Epithelial cell of esophagus (primary cell): Measurements from ENCODE around the gene GTF2H2.
"Not testable (repeated sequence)": the region's sequence is repeated elsewhere in the genome, so short reads cannot be mapped to it uniquely, and the experiment has no call there.

Experiments
- DNase-seq: peaks from one replicate; pipeline ENCODE4 v3.0.0; 2010; ENCODE audit warnings: low read depth
- H3K4me3 ChIP-seq: 2 replicates; pipeline ENCODE4 v1.5.1; 2011; ENCODE audit warnings: mild to moderate bottlenecking, low read length, control low read depth

The GTF2H2 gene

DNA sequence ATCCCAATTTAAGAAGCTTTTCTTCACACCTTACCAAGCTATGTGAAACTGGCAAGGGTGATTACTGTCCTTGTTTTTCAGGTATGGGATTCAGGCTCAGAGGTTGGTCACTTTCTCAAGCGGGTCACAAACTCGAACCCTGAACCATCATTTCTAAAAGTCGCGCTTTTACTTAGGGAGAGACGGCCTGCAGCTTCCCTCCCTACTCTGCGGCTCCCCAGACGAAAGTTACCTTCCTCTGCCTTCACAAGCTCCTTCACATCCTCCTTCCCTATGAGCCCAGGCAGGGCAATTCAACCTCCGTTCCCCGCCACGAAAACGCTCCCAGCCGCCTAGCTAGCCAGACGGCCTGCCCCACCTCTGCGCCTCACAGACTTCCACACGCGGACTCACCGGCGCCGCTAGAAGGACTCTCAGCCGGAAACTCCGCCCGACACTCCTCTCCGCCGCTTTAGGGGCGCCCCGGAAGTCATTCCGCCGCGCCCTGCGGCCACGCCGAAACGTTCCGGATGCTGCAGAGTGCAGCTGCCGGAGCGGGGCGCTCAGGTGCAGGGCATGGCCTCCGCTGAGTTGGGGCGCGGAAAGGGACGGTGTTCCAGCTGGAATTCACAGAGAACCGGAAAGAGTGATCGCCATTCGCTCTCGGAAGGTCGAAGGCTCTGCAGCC is at the start of gene GTF2H2:
Gene GTF2H2, minus strand, starts transcription at position 415 of the 667 bp plus-strand sequence. CDS start 4,913 bp downstream, outside the sequence.
- not testable (repeated sequence) for H3K4me3 ChIP-seq, DNase-seq

DNA sequence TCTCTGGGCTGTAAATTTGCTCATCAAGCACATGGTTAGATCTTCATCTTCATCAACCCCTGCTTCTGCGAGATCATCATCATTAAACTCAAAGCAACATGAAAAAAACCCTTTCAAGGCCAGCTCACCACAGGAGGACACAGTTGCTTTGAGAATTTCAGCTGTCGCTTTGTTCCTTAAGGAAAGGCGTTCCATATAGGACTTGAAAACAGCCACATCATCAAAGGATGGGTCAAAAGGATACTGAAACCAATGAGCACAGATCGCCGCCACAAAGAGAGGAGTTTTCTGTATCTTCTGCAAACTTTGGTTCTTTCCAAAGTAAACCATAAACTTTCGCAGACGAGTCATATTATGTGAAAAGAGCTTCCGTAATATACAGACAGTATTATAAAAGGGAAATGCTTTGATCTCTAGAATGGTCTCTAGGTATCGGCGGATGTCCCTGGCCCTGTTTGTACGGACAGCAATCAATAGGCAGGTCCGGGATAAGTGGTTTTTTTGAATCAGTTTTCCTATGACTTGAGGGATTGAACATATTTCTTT is 42.3 kb upstream of the GTF2H2 start:
- DNase-seq, H3K4me3 ChIP-seq: not testable (repeated sequence)

DNA sequence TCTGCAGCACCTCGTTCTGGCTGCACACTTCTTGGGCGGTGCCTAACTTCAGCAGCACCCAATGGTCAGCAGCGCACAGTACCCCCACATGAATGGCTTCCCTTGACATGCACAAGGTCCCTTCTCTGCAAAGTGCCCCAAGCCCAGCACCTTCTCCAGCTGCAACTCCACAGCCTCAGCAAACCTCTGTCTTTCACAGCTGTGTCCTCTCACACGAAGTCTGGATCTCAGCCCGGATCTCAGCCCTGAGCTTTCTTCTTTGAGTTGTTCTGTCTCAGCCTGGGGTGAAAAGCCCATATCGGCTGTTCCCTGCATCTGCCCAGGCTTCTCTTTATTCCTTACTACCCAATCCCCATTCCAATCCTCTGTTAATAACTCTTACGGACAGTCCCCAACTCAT is 32.5 kb upstream of the GTF2H2 start:
- H3K4me3 ChIP-seq, DNase-seq: not testable (repeated sequence)

DNA sequence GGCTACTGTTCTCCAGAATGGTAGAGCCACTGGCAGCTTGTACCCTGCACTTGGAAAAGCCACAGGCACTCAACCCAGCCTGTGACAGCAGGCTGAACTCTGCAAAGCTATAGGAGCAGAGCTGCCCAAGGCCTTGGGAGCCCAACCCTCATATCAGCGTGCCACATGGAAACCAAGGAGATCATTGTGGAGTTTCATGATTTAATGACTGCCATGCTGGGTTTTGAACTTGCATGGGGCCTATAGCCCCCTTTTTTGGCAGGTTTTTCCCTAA is 30.4 kb upstream of the GTF2H2 start:
- H3K4me3 ChIP-seq, DNase-seq: not testable (repeated sequence)

DNA sequence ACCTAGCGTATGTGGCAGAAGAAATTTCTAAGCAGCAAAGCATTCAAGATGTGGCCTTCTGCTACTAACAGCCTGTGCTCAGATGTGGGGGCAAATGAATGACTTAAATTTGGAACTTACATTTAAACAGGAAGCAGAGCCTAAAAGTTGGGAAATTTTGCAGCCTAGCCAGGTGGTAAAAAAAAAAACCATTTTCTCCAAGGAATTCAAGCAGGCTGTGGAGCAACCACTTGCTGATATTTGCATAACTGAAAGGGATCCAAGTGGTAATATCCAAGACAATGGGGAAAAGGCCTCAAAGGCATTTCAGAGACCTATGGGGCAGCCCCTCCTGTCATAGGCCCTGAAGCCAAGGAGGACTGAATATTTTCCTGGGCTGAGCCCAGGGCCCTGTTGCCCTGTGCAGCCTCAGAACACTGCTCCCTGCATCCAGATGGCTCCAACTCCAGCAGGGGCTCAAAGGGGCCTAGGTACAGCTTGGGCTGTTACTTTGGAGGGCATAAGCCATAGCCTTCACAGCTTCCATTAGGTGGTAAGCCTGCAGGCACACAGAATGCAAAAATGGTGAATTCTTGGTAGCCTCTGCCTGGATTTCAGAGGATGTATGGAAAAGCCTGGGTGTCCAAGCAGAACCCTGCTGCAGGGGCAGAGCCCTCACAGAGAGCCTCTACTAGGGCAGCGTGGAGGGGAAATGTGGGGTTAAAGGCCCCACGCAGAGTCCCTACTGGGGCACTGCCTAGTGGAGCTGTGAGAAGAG is 29.9 kb upstream of the GTF2H2 start:
- DNase-seq, H3K4me3 ChIP-seq: not testable (repeated sequence)

DNA sequence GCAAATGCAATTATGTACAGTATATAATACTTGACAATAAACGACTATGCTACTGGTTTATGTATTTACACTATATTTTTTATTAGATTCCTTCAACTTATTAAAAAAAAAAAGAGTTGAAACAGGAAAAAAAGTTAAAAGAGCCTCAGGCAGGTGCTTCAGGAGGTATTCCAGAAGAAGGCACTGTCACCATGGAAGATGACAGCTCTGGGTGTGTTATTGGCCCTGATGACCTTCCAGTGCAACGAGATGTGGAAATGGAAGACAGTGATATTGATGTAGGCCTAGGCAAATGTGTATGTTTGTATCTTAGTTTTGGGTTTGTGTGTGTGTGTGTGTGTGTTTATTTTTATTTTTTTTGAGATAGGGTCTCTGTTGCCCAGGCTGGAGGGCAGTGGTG is 22.3 kb upstream of the GTF2H2 start:
- not testable (repeated sequence) for DNase-seq, H3K4me3 ChIP-seq

DNA sequence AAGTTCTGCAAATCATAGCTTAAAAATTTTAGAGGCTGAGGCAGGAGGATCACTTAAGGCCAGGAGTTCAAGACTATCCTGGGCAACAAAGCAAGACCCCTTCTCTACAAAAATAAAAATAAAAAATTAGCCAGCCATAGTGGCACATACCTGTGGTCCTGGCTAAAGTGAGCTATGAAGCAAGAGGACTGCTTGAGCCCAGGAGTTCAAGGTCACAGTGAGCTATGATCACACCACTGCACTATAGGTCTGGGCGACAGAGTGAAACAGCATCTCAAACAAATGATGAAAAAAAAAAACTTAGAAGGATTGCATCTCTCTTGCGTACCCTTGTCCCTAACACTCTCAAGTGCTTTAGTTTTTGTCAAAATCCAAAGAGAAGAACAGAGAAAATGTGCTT is 21.3 kb upstream of the GTF2H2 start:
- DNase-seq, H3K4me3 ChIP-seq: not testable (repeated sequence)

DNA sequence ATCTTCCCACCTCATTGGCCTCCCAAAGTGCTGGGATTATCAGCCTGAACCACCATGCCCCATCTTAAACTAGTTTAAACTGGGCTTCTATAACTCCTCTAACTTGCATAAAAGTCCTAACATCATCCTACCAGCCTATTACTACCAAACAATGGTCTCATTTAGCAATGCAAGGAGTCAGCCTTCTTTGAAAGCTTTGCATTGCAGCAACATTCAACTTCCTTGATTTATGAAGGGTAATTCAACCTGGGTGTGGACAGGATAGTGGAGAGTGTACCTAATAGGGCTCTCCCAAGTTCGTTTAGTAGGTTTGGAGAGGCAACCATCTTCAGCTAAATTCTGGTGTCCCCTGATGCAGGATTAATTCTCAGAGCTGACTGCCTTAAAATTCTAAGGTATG is 18.7 kb upstream of the GTF2H2 start:
- not testable (repeated sequence) for H3K4me3 ChIP-seq, DNase-seq

DNA sequence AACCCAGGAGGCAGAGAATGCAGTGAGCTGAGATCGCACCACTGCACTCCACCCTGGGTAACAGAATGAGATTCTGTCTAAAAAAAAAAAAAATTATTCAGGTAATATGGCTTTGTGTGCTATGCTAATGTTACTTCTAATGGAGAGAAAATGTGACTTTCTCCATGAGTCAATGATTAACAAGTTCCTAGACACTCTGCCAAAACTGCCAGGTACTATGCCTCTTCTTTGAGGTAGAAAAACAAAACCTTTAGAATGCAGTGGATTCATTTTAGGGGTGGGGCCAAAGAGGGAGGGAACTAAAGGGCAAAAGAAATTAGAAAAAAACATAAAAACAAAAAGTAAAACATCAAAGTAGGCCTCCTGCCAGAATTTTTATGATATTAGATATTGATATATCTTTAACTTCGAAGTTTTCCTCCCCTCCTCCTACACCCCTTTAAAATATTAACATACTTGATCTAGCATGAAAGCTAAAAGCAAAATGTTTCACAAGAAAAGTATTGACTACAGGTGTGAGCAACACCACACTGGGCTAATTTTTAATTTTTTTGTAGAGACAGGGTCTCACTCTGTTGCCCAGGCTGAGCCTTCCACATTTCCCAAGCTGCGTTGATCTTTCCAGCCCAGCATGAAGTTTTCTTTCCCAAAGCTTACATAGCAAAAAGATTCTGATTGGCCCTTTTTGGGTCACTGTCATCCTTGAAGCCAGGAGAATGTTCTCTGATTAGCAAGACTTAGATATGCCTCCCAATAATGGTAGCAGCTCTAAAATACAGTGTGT is 17.0 kb upstream of the GTF2H2 start:
- DNase-seq, H3K4me3 ChIP-seq: not testable (repeated sequence)

DNA sequence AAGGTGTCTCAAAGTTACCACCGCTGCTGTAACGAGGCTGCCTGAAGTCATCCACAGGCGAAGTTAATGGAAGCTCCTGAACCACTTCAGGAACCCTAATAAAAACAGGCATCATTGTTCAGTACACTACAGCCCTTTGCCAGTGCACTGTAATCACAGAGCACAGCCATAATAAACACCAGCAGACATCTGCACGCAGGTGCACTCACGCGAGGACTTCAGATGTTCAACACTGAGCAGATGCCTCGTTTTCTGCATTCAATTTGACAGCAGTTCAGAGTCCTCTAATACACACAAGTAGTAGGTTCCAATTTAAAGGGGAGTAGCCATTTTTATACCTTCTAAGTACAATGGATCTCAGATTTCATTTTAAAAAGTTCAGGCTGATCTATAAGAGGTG is 15.4 kb upstream of the GTF2H2 start:
- not testable (repeated sequence) for H3K4me3 ChIP-seq, DNase-seq

DNA sequence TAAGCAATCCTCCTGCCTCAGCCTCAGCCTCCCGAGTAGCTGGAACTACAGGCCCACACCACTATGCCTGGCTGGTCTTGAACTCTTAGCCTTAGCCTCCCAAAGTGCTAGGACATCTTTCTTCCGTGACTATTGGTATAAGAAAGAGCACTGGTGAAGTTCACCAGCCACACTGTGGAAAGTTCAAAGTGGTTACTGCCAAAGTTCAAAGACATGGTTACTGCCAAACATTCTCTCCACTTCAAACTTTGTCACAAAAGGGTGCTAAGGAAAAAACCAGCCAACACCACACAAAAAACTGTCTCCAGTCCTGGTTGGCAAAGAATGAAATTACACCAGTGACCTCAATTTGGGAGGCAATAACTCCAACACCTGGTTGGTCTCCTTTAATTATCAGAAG is 14.9 kb upstream of the GTF2H2 start:
- DNase-seq, H3K4me3 ChIP-seq: not testable (repeated sequence)

DNA sequence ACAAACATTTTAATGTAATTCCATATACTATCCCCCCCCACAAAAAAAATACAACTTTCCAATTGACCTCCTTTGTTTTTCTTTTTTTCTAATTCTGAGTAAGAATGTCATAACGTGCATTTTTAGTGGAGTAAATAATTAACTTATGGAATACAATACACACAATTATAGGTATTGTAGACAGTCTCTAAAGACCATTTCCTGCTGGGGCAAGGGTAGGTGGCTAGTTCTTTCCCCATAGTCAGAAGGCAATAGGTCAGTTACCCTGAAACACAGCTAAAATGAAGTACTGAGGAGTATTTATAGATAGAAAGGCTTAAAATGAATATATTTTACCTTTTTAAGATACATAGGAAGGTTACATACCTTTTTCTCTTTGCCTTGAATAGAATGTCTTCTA is 6.2 kb downstream of the GTF2H2 start:
- not testable (repeated sequence) for H3K4me3 ChIP-seq, DNase-seq

DNA sequence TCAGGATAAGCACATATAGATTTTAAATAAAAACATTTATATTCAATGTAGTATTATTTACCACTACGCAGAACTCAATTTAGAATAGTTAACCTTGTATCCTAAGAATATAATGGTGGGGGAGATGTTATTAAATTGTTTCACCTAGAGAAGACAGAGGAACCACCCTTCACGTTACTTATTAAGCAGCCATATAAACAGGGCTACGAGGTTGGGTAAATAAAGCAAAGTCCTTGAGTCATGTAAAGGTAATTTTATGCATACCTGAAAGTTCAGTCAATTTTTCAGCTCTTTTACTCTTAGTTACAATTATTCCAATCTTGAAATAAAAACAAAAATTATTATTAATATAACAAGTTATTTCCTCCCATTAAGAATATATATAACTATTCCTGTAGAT is 8.1 kb downstream of the GTF2H2 start:
- DNase-seq, H3K4me3 ChIP-seq: not testable (repeated sequence)

DNA sequence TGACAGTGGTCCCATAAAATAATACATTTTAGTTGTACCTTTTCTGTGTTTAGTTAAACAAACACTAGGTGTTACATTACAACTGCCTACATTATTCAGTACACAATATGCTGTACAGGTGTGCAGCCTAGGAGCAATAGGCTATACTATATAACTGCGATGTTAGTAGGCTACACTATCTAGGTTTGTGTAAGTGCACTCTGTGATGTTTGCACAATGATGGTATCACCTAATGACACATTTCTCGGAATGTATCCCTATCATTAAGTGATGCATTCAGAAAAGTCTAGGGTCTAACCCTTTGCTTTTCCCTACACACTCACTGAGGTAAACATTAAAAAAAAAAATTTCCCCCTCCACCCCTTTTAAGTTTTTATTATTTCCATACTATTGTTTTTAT is 22.7 kb downstream of the GTF2H2 start:
- DNase-seq, H3K4me3 ChIP-seq: not testable (repeated sequence)

DNA sequence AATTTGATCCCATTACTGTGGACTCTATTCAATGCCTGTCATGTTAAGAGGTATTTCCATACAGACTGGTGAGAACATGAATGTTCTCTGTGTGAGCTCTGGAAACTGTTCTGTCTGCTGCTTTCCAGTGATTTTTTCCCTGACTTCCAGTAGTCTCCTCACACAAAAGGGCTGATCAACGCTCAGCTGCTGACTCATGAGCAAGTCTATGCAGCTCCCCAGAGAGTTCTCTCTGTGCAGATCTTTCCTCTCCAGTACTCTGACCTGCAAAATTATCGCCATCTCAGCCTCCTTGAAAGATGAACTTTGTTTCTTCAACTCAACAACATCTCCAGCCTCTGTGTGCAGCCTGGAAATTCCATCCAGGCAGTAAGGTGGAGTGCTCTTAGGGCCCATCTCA is 23.3 kb downstream of the GTF2H2 start:
- not testable (repeated sequence) for DNase-seq, H3K4me3 ChIP-seq

DNA sequence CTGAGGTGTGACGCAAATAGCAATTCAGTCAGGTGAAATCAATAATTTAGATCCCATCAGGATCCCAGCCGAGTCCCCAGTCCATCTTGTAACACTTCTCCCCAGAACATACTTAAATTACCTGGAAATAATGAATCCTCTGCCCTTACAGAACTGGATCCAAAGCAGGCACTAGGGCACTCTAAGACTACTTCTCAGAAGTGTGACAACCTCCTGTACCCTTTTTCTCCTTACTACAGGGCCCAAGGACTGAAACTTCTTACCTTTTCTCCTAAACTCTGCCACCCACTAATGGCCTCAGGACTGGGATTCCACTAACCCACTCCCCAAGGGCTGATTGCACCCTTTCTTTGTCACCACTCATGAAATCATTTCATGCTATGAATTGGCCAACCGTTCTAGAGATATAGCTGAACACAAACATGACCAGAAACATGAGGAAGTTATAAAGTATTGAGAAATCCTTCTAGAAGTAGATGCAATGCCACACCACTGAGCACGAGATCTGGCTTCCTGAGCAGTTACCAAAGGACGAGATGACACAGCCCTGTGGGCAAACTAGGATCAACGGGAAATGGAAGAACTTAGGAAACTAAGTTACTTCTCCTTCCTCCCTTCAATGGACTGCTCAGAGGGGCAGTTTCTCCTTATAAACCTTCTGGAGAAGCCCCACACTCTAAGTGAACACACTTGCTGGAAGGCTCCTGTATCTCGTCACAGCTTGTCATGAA is 36.3 kb downstream of the GTF2H2 start:
- H3K4me3 ChIP-seq, DNase-seq: not testable (repeated sequence)

DNA sequence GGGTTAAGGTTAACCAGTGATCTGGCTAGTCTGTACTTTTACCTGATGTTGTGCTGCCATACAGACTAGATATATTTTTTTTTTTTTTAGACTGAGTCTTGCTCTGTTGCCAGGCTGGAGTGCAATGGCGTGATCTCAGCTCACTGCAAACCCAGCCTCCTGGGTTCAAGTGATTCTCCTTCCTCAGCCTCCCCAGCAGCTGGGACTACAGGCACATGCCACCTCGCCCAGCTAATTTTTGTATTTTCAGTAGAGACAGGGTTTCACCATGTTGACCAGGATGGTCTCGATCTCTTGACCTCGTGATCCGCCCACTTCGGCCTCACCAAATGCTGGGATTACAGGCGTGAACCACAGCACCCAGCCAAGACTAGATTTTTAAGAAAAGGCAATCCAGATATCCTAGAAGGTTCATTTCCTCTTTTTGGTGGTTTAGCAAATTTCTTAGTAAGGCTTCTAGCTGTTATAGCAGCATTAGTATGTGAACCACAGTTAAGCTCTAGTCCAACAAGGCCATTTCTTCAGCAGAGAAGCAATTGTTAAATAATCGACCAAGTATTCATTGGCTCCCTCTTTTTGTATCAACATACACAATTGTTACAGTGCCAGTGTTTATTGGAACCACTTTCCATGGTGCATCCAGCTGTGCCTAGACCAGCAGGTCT is 42.1 kb downstream of the GTF2H2 start, which contains the start of gene NAIP:
Gene NAIP, minus strand, starts transcription at position 51 of the 665 bp plus-strand sequence. CDS start 12,424 bp downstream, outside the sequence.
- not testable (repeated sequence) for H3K4me3 ChIP-seq, DNase-seq

DNA sequence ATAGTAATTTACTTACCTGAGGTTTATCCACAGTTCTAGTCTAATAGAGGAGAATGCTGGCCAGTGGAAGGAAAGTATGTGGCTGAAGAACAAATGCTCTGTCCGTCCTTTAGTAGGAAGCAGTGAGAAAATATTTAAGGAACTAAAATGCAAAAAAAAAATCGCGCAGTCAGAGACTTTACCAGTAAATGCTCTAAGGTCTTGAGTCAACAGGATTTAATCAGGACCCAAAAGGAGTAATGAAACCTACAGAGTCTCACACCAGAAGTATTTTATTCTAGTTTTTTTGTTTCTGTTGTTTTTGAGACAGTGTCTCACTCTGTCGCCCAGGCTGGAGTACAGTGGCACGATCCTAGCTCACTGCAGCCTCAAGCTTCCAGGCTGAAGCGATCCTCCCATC is 46.8 kb downstream of the GTF2H2 start:
- not testable (repeated sequence) for H3K4me3 ChIP-seq, DNase-seq
